HG03097 (cell line): ENCODE measurements around the gene SPIRE2.
"Not testable (repeated sequence)": the region's sequence is repeated elsewhere in the genome, so short reads cannot be mapped to it uniquely, and the experiment has no call there.

Experiments
- ATAC-seq: cut with Tn5 transposase; IDR thresholded peaks from one replicate; pipeline ENCODE4 v1.9.1; 2021; ENCODE audit not compliant: unreplicated experiment, low FRiP score

Gene SPIRE2

GRCh38 chr16:89862732-89863131 is 34.5 kb downstream of the SPIRE2 start:
- no peak for ATAC-seq

- ATAC-seq: peak; percentile 56
Observed at GRCh38 chr16:89863741-89864526, 35.7 kb downstream of the SPIRE2 start.

GRCh38 chr16:89864527-89864820 is 36.2 kb downstream of the SPIRE2 start:
- ATAC-seq: no peak

- ATAC-seq: no peak
Observed at GRCh38 chr16:89867918-89868317, 39.6 kb downstream of the SPIRE2 start.

GRCh38 chr16:89869911-89870310 is 41.6 kb downstream of the SPIRE2 start:
- ATAC-seq: no peak

- ATAC-seq: no peak
Observed at GRCh38 chr16:89870440-89870839, 42.2 kb downstream of the SPIRE2 start.

GRCh38 chr16:89871895-89872294 is 43.6 kb downstream of the SPIRE2 start:
- no peak for ATAC-seq

- peak; percentile 42 for ATAC-seq
Observed at GRCh38 chr16:89873109-89873971, 45.1 kb downstream of the SPIRE2 start, which contains the start of gene TCF25. TCF25 (plus strand) TSS chr16:89873592; CDS start chr16:89873668, 76 bp downstream.

GRCh38 chr16:89873972-89874689 is 45.9 kb downstream of the SPIRE2 start:
- peak; percentile 63 for ATAC-seq

- not testable (repeated sequence) for ATAC-seq
Observed at GRCh38 chr16:89879123-89879522, 50.8 kb downstream of the SPIRE2 start.

GRCh38 chr16:89880477-89881367 is 52.4 kb downstream of the SPIRE2 start:
- ATAC-seq: no peak

GRCh38 chr16:89881368-89881730 is 53.1 kb downstream of the SPIRE2 start:
- ATAC-seq: no peak

GRCh38 chr16:89883346-89884040 is 55.2 kb downstream of the SPIRE2 start:
- no peak for ATAC-seq

GRCh38 chr16:89884041-89884421 is 55.8 kb downstream of the SPIRE2 start:
- no peak for ATAC-seq

GRCh38 chr16:89887243-89887642 is 59.0 kb downstream of the SPIRE2 start:
- ATAC-seq: no peak

GRCh38 chr16:89890200-89890599 is 61.9 kb downstream of the SPIRE2 start:
- ATAC-seq: no peak

GRCh38 chr16:89890886-89891657 is 62.8 kb downstream of the SPIRE2 start:
- ATAC-seq: no peak

GRCh38 chr16:89892055-89892630 is 63.9 kb downstream of the SPIRE2 start:
- no peak for ATAC-seq

- ATAC-seq: no peak
Observed at GRCh38 chr16:89892635-89893034, 64.4 kb downstream of the SPIRE2 start.
